Tibial nerve (tissue), 4 donors: ENCODE data around the gene PEDS1. TPM values are rescaled to one million over a fixed set of nuclear protein-coding genes. Genes with fewer than 3 reads are reported as not detected.

Experiments used
- DNase-seq, 2 donors: peaks; one replicate each; pipeline ENCODE4 v3.0.0-alpha.2; 2019; ENCODE audit warnings: low spot score in 2 of 2
- H3K27ac ChIP-seq, 4 donors: fragments of 200-600 bp; sonication (generic) in 3 of 4; one replicate each; pipeline ENCODE4 v1.5.1; 2017 to 2019; ENCODE audit warnings: mild to moderate bottlenecking in 1 of 4
- H3K27me3 ChIP-seq, 2 donors: fragments of 200-600 bp; sonication (generic) in 1 of 2; one replicate each; pipeline versions ENCODE4 v1.5.1 to v1.6.0; 2017 to 2019
- H3K36me3 ChIP-seq, 3 donors: fragments of 200-600 bp; sonication (generic); one replicate each; pipeline ENCODE4 v1.5.1; 2018 to 2019
- H3K4me1 ChIP-seq, 4 donors: fragments of 200-600 bp; sonication (generic) in 3 of 4; one replicate each; pipeline ENCODE4 v1.5.1; 2017 to 2019
- H3K4me3 ChIP-seq, 4 donors: fragments of 200-600 bp; sonication (generic) in 3 of 4; one replicate each; pipeline ENCODE4 v1.5.1; 2017 to 2019; ENCODE audit warnings: mild to moderate bottlenecking in 1 of 4, moderate library complexity in 1 of 4
- H3K9me3 ChIP-seq, 4 donors: fragments of 200-600 bp; sonication (generic) in 3 of 4; one replicate each; pipeline ENCODE4 v1.5.1; 2017 to 2019
- CTCF ChIP-seq, 5 experiments: fragments of 200-600 bp in 3 of 5; fragments of 450-650 bp in 2 of 5; sonication (generic) in 3 of 5; IDR thresholded peaks; one replicate each; pipeline ENCODE4 v1.5.1; 2016 to 2019; ENCODE audit warnings: antibody characterized with exemption in 5 of 5, mild to moderate bottlenecking in 3 of 5, moderate library complexity in 2 of 5
- EP300 ChIP-seq, 2 donors: sonication (generic); formaldehyde crosslinking; IDR thresholded peaks; one replicate each; pipeline ENCODE4 v1.6.1; 2017; ENCODE audit warnings: antibody characterized with exemption in 2 of 2, mild to moderate bottlenecking in 1 of 2
- POLR2A ChIP-seq, 2 donors: fragments of 450-650 bp; IDR thresholded peaks; one replicate each; pipeline ENCODE4 v1.6.1; 2017; ENCODE audit warnings: antibody characterized with exemption in 2 of 2, mild to moderate bottlenecking in 2 of 2, moderate library complexity in 2 of 2
- WGBS, 2 donors: methylation state at CpG; one replicate each; pipeline ENCODE4 v1.1.5; 2018; 5-methylcytosine and 5-hydroxymethylcytosine counted together
- total RNA-seq, 4 donors: library from RNA; depleted of rRNA; stranded (reverse); fragments of >200 nt; gene quantifications; one replicate each; pipeline ENCODE4 v1.1.0, GENCODE V29; 2016

PEDS1 gene
- total RNA-seq, 4 donors from 2014 or later = 26.4 to 36.7 (median 35.5) TPM

- Histone ChIP-seq H3K9me3 (no peaks in the 10 kb centered on the region), H3K4me3 (no peak overlapping the region), H3K36me3 (peaks cover 0 to 31% (median 3%) of the 10 kb centered on the region in 3 donors), H3K4me1 (peaks cover 0 to 78% (median 30%) of the 10 kb centered on the region in 4 donors), H3K27ac (peak overlapping the region in 3 of 4 donors; percentile 66 to 86 (median 81)), H3K27me3 (no peaks in the 10 kb centered on the region)
- TF ChIP-seq POLR2A (IDR thresholded peaks at IDR 0.05) (no peak), EP300 (IDR thresholded peaks at IDR 0.05) (peak in 1 of 2 donors; percentile 35)
- WGBS, 2 donors = 47 to 50% methylated on average over 17 of the region's 17 CpGs
- DNase-seq = no peak
Measured at GRCh38 chr20:50146732-50147662, 6.5 kb downstream of the PEDS1 start.

- Histone ChIP-seq H3K4me1 (peaks cover 0 to 78% (median 22%) of the 10 kb centered on the region in 4 donors), H3K36me3 (peaks cover 0 to 39% (median 5%) of the 10 kb centered on the region in 3 donors), H3K4me3 (no peak overlapping the region), H3K27me3 (no peaks in the 10 kb centered on the region), H3K9me3 (no peaks in the 10 kb centered on the region), H3K27ac (peak overlapping the region in 3 of 4 donors; percentile 66 to 86 (median 81))
- WGBS, 2 donors = 84 to 89% methylated on average over 6 of the region's 6 CpGs
- TF ChIP-seq EP300 (IDR thresholded peaks at IDR 0.05) (no peak), CTCF (IDR thresholded peaks at IDR 0.05) (no peak)
- DNase-seq = no peak
Measured at GRCh38 chr20:50146214-50146613, 7.3 kb downstream of the PEDS1 start.

- no peaks in the 10 kb centered on the region for H3K9me3 ChIP-seq
- H3K4me1 ChIP-seq = peaks cover 0 to 76% (median 20%) of the 10 kb centered on the region in 4 donors
- peaks cover 0 to 42% (median 5%) of the 10 kb centered on the region in 3 donors for H3K36me3 ChIP-seq
- no peak overlapping the region for H3K4me3 ChIP-seq
- 87 to 96% methylated on average over 6 of the region's 6 CpGs for WGBS, 2 donors
- no peak for TF ChIP-seq POLR2A (IDR thresholded peaks at IDR 0.05)
- no peak for TF ChIP-seq EP300 (IDR thresholded peaks at IDR 0.05)
- TF ChIP-seq CTCF (IDR thresholded peaks at IDR 0.05) = no peak
- H3K27me3 ChIP-seq = no peaks in the 10 kb centered on the region
- H3K27ac ChIP-seq = peak overlapping the region in 2 of 4 donors; percentile 81 to 86
- no peak for DNase-seq
Measured at GRCh38 chr20:50145566-50145965, 8.0 kb downstream of the PEDS1 start.

DNA sequence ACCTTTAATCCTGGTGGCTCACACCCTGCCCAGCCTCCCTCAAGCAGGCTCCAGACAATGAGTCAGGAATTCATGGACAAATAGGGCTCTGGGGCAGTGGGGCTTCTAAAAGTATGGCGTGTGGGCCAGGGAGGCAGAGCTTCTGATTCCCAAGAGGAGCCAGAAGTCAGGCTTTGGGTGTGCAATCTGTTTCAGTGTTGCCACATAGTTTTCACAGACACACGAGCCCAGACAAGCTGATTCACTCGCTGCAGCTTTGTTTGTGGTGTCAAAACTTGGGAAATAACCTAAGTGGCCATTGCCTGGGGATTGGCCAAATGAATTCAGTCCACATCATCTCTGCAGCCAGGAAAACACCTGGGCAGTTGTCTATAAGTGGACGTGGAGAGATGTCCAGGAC, 9.2 kb downstream of the PEDS1 start:
- Histone ChIP-seq H3K36me3 (peaks cover 0 to 42% (median 5%) of the 10 kb centered on the region in 3 donors), H3K9me3 (no peaks in the 10 kb centered on the region), H3K27ac (peak overlapping the region in 3 of 4 donors; percentile 24 to 53 (median 53)), H3K27me3 (no peaks in the 10 kb centered on the region), H3K4me1 (peaks cover 0 to 76% (median 20%) of the 10 kb centered on the region in 4 donors), H3K4me3 (no peak overlapping the region)
- WGBS, 2 donors = 42 to 52% methylated on average over 4 of the region's 4 CpGs
- peak in 1 of 2 donors; percentile 72 for TF ChIP-seq EP300 (IDR thresholded peaks at IDR 0.05)
- no peak for TF ChIP-seq CTCF (IDR thresholded peaks at IDR 0.05)
- peak; percentile 31 to 63 for DNase-seq

DNA sequence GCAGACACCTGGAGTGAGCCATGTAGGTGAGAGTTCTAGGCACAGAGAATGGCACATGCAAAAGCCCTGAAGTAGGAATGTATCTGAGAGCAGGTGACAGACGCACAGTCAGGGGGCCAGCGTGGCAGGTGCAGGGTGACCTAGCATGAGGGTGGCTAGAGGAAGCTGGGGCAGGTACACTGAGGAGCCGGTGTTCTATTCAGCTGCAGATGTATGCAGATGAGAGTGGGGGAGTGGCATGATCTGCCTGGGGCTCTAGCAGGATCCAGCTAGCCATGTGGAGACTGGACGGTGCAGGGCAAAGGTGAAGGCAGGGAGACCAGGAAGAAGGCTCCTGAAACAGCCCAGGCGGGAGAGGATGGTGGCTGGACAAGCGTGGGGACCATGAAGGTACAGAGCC, 10.7 kb downstream of the PEDS1 start:
- peaks cover 3 to 78% (median 34%) of the 10 kb centered on the region in 4 donors for H3K4me1 ChIP-seq
- DNase-seq = no peak
- H3K9me3 ChIP-seq = no peaks in the 10 kb centered on the region
- peaks cover 0 to 27% (median 5%) of the 10 kb centered on the region in 3 donors for H3K36me3 ChIP-seq
- no peaks in the 10 kb centered on the region for H3K27me3 ChIP-seq
- 79 to 80% methylated on average over 6 of the region's 6 CpGs for WGBS, 2 donors
- TF ChIP-seq CTCF (IDR thresholded peaks at IDR 0.05) = no peak
- no peak for TF ChIP-seq EP300 (IDR thresholded peaks at IDR 0.05)
- TF ChIP-seq POLR2A (IDR thresholded peaks at IDR 0.05) = no peak
- no peak overlapping the region for H3K4me3 ChIP-seq
- H3K27ac ChIP-seq = no peak overlapping the region
